HepG2 (cell line): ENCODE measurements around the gene SPSB2. TPM values are rescaled to one million over a fixed set of nuclear protein-coding genes. Genes with fewer than 3 reads are reported as not detected.

Source experiments
- ARHGAP35 ChIP-seq: sonication (generic); formaldehyde crosslinking; IDR thresholded peaks from 2 replicates; pipeline ENCODE4 v1.9.0; 2022; ENCODE audit warnings: mild to moderate bottlenecking, inconsistent platforms, moderate library complexity, missing genetic modification reagents, borderline replicate concordance
- ARID2 ChIP-seq: sonication (generic); formaldehyde crosslinking; IDR thresholded peaks from 2 replicates; pipeline ENCODE4 v1.8.1; 2022; ENCODE audit warnings: mild to moderate bottlenecking, missing genetic modification reagents, borderline replicate concordance
- BRD4 ChIP-seq: sonication (generic); formaldehyde crosslinking; IDR thresholded peaks from 2 replicates; pipeline ENCODE4 v1.4.0; 2020; ENCODE audit warnings: missing genetic modification reagents
- DNMT3B ChIP-seq: conservative IDR thresholded peaks from 2 replicates; pipeline ENCODE4 v1.6.1; 2016; ENCODE audit warnings: missing biosample characterization, control low read depth
- HIVEP1 ChIP-seq: sonication (generic); formaldehyde crosslinking; IDR thresholded peaks from 2 replicates; pipeline ENCODE4 v1.4.0; 2020; ENCODE audit warnings: mild to moderate bottlenecking, missing genetic modification reagents
- ISX ChIP-seq: sonication (generic); formaldehyde crosslinking; conservative IDR thresholded peaks from 2 replicates; pipeline ENCODE4 v1.5.0; 2020; ENCODE audit warnings: missing genetic modification reagents
- LCORL ChIP-seq, 2 experiments: fragments of 450-650 bp in 1 of 2; sonication (generic) in 1 of 2; formaldehyde crosslinking in 1 of 2; IDR thresholded peaks; 2 replicates each; pipeline versions ENCODE4 v1.5.0 to v1.6.1; 2017 to 2020; ENCODE audit warnings: antibody characterized with exemption in 1 of 2, missing genetic modification reagents in 1 of 2
- NAIF1 ChIP-seq: sonication (generic); formaldehyde crosslinking; IDR thresholded peaks from 2 replicates; pipeline ENCODE4 v1.5.0; 2020; ENCODE audit warnings: mild to moderate bottlenecking, missing genetic modification reagents, borderline replicate concordance
- POLR2AphosphoS5 ChIP-seq: IDR thresholded peaks from 2 replicates; pipeline ENCODE4 v1.6.1; 2012; ENCODE audit warnings: low read depth, low read length
- SP140L ChIP-seq: sonication (generic); formaldehyde crosslinking; IDR thresholded peaks from 2 replicates; pipeline ENCODE4 v1.4.0; 2020; ENCODE audit warnings: missing genetic modification reagents, borderline replicate concordance
- ZFP36L2 ChIP-seq: sonication (generic); formaldehyde crosslinking; IDR thresholded peaks from 2 replicates; pipeline ENCODE4 v1.4.0; 2020; ENCODE audit warnings: missing genetic modification reagents
- ZFX ChIP-seq: sonication (generic); formaldehyde crosslinking; IDR thresholded peaks from 2 replicates; pipeline ENCODE4 v1.4.0; 2020; ENCODE audit warnings: mild to moderate bottlenecking, low read depth, missing genetic modification reagents, moderate library complexity
- ZNF121 ChIP-seq: sonication (generic); formaldehyde crosslinking; IDR thresholded peaks from 2 replicates; pipeline ENCODE4 v1.5.0; 2020; ENCODE audit warnings: mild to moderate bottlenecking, missing genetic modification reagents
- ZNF33A ChIP-seq: sonication (generic); formaldehyde crosslinking; IDR thresholded peaks from 2 replicates; pipeline ENCODE4 v1.5.1; 2020; ENCODE audit warnings: missing genetic modification reagents, mild to moderate bottlenecking, moderate library complexity, borderline replicate concordance
- ZNF589 ChIP-seq: sonication (generic); formaldehyde crosslinking; conservative IDR thresholded peaks from 2 replicates; pipeline ENCODE4 v1.8.0; 2022; ENCODE audit warnings: mild to moderate bottlenecking, moderate library complexity, missing genetic modification reagents
- ZNF674 ChIP-seq: sonication (generic); formaldehyde crosslinking; IDR thresholded peaks from 2 replicates; pipeline ENCODE4 v1.5.0; 2020; ENCODE audit warnings: low read depth, mild to moderate bottlenecking, missing genetic modification reagents
- ZNF703 ChIP-seq: sonication (generic); formaldehyde crosslinking; IDR thresholded peaks from 2 replicates; pipeline ENCODE4 v1.5.1; 2020; ENCODE audit warnings: missing genetic modification reagents, mild to moderate bottlenecking, moderate library complexity, borderline replicate concordance
- ZNF746 ChIP-seq: sonication (generic); formaldehyde crosslinking; IDR thresholded peaks from 2 replicates; pipeline ENCODE4 v1.8.0; 2022; ENCODE audit warnings: mild to moderate bottlenecking, missing genetic modification reagents
- ZNF788 ChIP-seq: sonication (generic); formaldehyde crosslinking; IDR thresholded peaks from 2 replicates; pipeline ENCODE4 v1.5.0; 2020; ENCODE audit warnings: mild to moderate bottlenecking, missing genetic modification reagents, borderline replicate concordance
- polyA plus RNA-seq, 8 experiments: library from polyadenylated mRNA; depleted of rRNA in 3 of 8; stranded (reverse) in 7 of 8; unstranded in 1 of 8; fragments of >200 nt; fragmentation: Illumina TruSeq in 4 of 8; extraction: Trizol in 4 of 8; gene quantifications; 2 replicates each; pipeline versions ENCODE4 v1.2.1 to v1.2.3, GENCODE V29; 2011 to 2016; ENCODE audit warnings: low read depth in 4 of 8, missing spikeins in 1 of 8, mixed read lengths in 1 of 8; ENCODE audit not compliant: insufficient read depth in 1 of 8
- total RNA-seq, 5 experiments: library from RNA; depleted of rRNA; stranded (reverse); fragments of >200 nt; fragmentation: Illumina TruSeq; extraction: Trizol; gene quantifications; 2 replicates each; pipeline ENCODE4 v1.2.3, GENCODE V29; 2016; ENCODE audit warnings: low read depth in 1 of 5
- TF ChIP-seq, protein P1 (sequence below): sonication (generic); formaldehyde crosslinking; IDR thresholded peaks from 2 replicates; pipeline ENCODE4 v1.8.0; 2022; ENCODE audit warnings: missing genetic modification reagents, mild to moderate bottlenecking, moderate library complexity, borderline replicate concordance
- TF ChIP-seq, protein P2 (sequence below): sonication (generic); formaldehyde crosslinking; IDR thresholded peaks from 2 replicates; pipeline ENCODE4 v1.4.0; 2020; ENCODE audit warnings: missing genetic modification reagents
- TF ChIP-seq, protein P3 (sequence below): sonication (generic); formaldehyde crosslinking; IDR thresholded peaks from 2 replicates; pipeline ENCODE4 v1.9.0; 2021; ENCODE audit warnings: missing genetic modification reagents, borderline replicate concordance

Gene SPSB2
- total and polyA plus RNA-seq, 2 of the 13 experiments (the other 11 are each of a cell fraction or from before 2014, with no cell fraction given), result 2.0 to 6.2 TPM

DNA sequence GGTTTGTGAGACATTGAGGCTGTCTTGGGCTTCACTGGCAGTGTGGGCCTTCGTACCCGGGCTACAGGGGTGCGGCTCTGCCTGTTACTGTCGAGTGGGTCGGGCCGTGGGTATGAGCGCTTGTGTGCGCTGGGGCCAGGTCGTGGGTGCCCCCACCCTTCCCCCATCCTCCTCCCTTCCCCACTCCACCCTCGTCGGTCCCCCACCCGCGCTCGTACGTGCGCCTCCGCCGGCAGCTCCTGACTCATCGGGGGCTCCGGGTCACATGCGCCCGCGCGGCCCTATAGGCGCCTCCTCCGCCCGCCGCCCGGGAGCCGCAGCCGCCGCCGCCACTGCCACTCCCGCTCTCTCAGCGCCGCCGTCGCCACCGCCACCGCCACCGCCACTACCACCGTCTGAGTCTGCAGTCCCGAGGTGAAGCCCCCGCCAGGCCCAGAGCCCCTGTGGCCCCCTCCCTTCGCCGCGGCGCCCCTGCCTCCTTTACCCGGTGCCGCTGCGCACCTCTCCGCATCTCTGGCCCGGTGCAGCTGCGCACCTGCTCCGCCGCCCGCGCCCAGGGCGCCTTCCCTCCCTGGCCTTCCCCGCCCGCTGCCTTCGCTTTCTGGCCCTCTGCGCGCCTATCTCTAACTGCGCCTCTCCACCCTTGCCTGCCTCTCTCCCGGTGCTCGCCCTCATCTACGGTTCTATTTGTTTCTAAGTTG, 41.3 kb upstream of the SPSB2 start, which contains the start of gene ENO2 (continued):
- TF ChIP-seq, protein P1, sequence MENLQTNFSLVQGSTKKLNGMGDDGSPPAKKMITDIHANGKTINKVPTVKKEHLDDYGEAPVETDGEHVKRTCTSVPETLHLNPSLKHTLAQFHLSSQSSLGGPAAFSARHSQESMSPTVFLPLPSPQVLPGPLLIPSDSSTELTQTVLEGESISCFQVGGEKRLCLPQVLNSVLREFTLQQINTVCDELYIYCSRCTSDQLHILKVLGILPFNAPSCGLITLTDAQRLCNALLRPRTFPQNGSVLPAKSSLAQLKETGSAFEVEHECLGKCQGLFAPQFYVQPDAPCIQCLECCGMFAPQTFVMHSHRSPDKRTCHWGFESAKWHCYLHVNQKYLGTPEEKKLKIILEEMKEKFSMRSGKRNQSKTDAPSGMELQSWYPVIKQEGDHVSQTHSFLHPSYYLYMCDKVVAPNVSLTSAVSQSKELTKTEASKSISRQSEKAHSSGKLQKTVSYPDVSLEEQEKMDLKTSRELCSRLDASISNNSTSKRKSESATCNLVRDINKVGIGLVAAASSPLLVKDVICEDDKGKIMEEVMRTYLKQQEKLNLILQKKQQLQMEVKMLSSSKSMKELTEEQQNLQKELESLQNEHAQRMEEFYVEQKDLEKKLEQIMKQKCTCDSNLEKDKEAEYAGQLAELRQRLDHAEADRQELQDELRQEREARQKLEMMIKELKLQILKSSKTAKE (CRISPR knock-in tag), result 0 out of 2 replicates have a peak, but pooled peaks have one; percentile 7
- TF ChIP-seq POLR2AphosphoS5 (peak; percentile 1; the same call in 1 of the 2 replicates), SP140L (CRISPR knock-in tag) (no peak), ARID2 (CRISPR knock-in tag) (peak; percentile 12; the same call in 1 of the 2 replicates), BRD4 (CRISPR knock-in tag) (peak; percentile 13; the same call in 1 of the 2 replicates), NAIF1 (peak; percentile 41; the same call in 1 of the 2 replicates), ZFX (peak; percentile 61; the same call in 1 of the 2 replicates), ZNF33A (CRISPR knock-in tag) (0 out of 2 replicates have a peak, but pooled peaks have one; percentile 13), LCORL (IDR thresholded peaks at IDR 0.05) (no peak), LCORL (CRISPR knock-in tag; IDR thresholded peaks at IDR 0.05) (no peak), HIVEP1 (CRISPR knock-in tag) (0 out of 2 replicates have a peak, but pooled peaks have one; percentile 19), ZNF589 (CRISPR knock-in tag) (0 out of 2 replicates have a peak, but pooled peaks have one; percentile 11), ZNF746 (CRISPR knock-in tag) (0 out of 2 replicates have a peak, but pooled peaks have one; percentile 37), ZNF703 (CRISPR knock-in tag) (0 out of 2 replicates have a peak, but pooled peaks have one; percentile 45), ZNF674 (CRISPR knock-in tag) (0 out of 2 replicates have a peak, but pooled peaks have one; percentile 41), ARHGAP35 (no peak), ZFP36L2 (CRISPR knock-in tag) (no peak), ZNF121 (no peak), ISX (0 out of 2 replicates have a peak, but pooled peaks have one; percentile 61), ZNF788 (CRISPR knock-in tag) (peak; percentile 63; the same call in 1 of the 2 replicates), DNMT3B (CRISPR knock-in tag) (no peak)
- TF ChIP-seq, protein P2, sequence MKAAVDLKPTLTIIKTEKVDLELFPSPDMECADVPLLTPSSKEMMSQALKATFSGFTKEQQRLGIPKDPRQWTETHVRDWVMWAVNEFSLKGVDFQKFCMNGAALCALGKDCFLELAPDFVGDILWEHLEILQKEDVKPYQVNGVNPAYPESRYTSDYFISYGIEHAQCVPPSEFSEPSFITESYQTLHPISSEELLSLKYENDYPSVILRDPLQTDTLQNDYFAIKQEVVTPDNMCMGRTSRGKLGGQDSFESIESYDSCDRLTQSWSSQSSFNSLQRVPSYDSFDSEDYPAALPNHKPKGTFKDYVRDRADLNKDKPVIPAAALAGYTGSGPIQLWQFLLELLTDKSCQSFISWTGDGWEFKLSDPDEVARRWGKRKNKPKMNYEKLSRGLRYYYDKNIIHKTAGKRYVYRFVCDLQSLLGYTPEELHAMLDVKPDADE (CRISPR knock-in tag), result peak; percentile 54; the same call in 1 of the 2 replicates
- TF ChIP-seq, protein P3, sequence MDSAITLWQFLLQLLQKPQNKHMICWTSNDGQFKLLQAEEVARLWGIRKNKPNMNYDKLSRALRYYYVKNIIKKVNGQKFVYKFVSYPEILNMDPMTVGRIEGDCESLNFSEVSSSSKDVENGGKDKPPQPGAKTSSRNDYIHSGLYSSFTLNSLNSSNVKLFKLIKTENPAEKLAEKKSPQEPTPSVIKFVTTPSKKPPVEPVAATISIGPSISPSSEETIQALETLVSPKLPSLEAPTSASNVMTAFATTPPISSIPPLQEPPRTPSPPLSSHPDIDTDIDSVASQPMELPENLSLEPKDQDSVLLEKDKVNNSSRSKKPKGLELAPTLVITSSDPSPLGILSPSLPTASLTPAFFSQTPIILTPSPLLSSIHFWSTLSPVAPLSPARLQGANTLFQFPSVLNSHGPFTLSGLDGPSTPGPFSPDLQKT, result no peak
